SK-MEL-5 (cell line): ENCODE data around the gene CNTNAP4. TPM values are rescaled to one million over a fixed set of nuclear protein-coding genes. Genes with fewer than 3 reads are reported as not detected.

ENCODE experiments used
- DNase-seq: peaks from one replicate; pipeline ENCODE4 v3.0.0-alpha.2; 2016; ENCODE audit warnings: low read depth, low spot score
- in situ Hi-C: cut with HindIII; loops from 2 replicates; pipeline ENCODE4 v1.10.0; 2016; ENCODE audit warnings: low sequenced_read_pairs, high pct_unique_total_duplicates, low pct_unique_long_range_greater_than_20kb
- total RNA-seq: library from RNA; depleted of rRNA; stranded (reverse); fragments of >200 nt; shearing (Covaris generic); gene quantifications from 2 replicates; pipeline ENCODE4 v1.2.3, GENCODE V29; 2014

CNTNAP4 gene
- total RNA-seq, 1 experiment from 2014 or later, result 3.3 TPM

DNA sequence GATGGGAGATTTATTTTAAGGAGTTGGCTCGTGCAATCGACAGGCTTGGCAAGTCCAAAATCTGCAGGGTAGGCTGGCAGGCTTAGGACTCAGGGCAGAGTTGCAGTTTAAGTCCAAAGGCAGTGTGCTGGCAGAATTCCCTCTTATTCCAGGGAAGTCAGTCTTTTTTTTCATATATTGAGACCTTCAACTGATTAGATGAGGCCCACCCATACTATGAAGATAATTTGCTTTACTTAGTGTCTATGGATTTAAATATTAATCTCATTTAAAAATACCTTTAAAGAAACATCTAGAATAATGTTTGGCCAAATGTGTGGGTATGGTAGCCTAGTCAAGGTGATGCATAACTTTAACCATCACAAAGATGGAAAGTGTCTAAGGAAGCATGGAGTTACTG lies 99.8 kb downstream of the CNTNAP4 start:
- in situ Hi-C loops, result no loop called here
- DNase-seq, result no peak

DNA sequence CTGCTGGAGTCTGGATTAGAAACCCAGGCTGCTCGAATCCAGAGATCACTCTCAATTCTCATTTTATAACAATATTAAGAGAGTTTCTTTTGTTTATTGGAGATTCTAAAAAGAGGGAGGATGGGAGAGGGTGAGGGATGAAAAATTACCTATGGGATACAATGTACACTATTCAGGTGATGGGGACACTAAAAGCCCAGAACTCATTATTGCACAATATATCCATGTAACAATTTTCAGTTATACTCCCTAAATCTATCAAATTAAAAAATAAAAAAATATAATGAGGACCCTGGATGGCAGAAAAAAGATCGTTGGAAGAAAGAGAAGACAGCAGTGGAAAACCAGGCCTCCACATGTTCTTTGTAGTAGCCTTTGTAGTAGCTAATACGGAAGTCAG lies 100.8 kb downstream of the CNTNAP4 start:
- in situ Hi-C loops, result no loop called here

DNA sequence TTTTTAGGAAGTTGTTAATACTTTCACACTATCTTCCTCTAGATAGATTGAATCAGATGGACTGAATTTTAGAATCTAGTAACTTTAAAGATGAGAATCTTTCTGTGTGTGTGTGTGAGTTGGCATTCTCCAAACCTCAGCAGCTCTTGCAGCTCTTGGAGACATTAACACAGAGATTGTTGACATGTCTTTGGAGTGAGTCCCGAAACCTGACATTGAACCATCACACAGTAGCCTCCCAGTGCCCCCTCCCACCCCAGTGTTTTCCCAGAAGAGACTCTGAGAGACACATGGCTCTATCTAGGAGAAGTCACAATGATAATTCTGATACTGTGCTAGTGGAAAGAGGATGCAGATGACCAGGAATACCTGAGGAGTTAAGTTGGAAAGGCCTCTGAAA lies 103.9 kb downstream of the CNTNAP4 start:
- in situ Hi-C loops, result no loop called here
- DNase-seq, result no peak

More for the DNA sequence above, 100.8 kb downstream of the CNTNAP4 start:
- DNase-seq, result no peak

DNA sequence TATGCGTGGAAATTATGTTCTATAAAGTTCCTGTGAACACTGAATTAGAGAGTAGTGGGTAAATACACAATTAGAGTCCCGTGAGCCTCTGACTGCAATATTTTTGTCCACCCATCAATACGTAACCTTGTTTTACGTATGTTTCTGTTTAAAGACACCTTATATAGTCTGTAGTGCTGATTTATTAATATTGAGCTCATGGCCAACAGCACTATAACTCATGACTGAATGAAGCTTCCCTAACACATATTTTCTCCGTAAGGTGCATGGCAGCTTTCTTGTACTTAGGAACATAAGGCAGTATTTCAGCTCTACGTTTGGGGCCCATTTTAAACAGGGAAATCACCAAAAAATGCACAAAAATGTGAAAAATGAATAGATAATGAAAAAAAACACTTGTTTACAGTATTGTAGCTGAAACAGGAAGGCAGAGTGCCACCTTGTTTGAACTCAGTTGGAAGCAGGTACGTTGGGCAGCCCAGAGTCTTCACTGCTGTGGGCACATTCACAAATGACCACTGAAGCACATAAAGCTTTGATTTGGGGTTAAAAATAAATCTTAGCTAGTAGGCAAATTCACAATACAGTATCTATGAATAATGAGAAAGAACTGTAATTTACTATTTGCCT lies 108.5 kb downstream of the CNTNAP4 start:
- no peak for DNase-seq
- in situ Hi-C loops, result no loop called here

DNA sequence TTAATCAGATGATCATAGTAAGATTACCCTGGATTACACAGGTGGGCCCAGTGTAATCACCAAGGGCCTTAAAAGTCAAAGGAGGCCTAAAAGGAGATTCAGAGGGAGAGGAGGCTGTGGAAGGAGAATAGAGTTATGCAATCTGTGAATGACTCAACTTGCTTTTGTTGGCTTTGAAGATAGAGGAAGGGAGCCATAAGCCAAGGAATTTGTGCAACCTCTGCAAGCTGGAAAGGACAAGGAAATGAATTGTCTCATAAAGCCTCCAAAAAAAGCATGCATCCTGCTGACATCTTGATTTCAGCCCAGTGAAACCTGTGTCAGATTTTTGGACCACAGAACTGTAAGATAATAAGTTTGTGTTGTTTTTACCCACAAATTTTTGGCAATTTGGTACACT lies 109.6 kb downstream of the CNTNAP4 start:
- peak; percentile 32 for DNase-seq
- in situ Hi-C loops, result no loop called here

DNA sequence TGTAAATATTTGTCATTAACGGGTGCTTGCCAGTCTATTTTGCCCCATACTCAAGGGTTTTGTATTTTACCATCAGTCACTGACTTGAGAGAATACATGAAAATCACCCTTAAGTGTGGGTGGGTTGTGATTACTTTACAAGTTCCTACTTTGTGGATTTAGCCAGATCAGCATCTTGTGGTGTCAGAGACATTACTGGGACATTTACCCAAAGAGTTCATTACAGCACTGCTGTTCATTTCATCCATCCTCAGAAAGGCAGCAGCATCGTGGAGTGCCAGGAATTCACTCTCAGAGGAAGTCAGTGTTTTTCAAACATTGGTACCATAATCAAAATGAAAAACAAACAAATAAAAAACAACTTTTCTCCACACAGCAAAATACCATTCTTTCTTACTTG lies 110.8 kb downstream of the CNTNAP4 start:
- in situ Hi-C loops, result no loop called here
- DNase-seq, result no peak

DNA sequence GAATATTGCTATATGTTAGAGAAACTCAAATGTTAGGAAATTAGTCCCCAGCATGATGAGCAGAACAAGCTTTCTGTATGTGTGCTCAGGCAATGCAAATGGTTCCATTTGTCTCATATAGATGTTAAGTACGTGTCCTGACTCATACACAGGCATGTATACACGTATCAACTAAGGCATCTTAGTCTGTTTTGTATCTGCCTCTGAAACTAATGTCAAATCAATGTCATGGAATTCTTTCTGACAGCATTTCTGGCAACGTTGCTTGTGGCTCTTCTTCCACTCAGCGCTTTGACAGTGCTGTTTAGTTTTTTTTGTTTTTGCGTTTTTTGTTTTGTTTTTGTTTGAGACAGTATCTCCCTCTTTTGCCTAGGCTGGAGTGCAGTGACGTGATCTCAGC lies 111.9 kb downstream of the CNTNAP4 start:
- DNase-seq, result no peak
- in situ Hi-C loops, result no loop called here

DNA sequence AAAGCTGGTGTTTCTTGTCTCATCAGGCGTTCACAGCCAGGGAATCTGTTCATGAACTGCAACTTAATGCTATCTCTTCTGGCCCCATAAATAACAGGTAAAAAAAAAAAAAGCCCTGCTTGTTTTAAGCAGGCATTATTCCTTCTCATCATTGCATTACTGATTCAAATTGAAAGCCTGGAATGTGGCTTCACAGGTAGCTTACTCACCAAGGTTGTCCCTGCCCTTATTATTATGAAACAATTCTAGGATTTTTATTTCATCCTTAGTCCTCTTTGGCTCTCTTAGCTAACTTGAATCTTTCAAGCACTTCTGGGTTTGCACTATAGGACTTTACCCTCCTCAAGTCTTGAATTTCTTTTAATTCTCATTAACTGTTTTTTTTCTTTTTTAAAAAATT lies 113.3 kb downstream of the CNTNAP4 start:
- in situ Hi-C loops, result no loop called here

DNA sequence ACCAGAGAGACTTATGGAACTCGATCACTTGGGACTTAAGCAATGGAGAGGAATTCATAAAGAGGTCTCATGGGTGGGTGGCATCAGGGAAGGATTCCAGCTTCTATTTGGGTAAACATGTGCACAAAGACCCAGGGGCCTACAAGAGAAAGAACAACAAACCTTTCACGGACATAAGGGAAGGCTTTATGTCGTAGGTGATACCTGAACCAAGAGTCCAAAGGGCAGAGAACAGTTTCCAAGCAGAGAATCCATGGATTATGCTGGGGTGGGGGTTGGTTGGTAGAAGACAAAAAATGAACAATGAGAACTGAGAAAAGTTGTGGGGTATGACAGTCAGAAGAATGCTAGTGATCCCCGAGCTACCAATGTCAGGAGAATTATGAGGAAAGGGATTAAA lies 119.8 kb downstream of the CNTNAP4 start:
- in situ Hi-C loops, result no loop called here
- DNase-seq, result no peak

More for the DNA sequence above, 113.3 kb downstream of the CNTNAP4 start:
- no peak for DNase-seq

DNA sequence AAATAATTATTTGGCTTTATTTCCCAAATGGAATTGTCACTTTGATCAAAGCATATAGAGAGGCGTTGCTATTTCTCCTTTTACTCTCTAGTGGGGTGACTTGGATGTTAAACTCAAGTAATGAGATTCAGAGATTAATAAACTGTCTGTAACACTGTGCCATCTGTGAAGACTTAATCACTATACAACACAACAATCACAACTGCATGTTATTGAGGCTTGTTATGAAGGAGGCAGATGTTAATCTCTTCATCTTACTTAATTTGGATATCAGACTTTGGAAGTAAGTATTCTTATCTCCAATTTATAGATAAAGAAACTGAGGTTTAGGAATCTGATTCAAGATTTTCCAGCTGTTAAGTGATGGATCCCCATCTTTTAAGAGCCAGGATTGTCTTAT lies 132.5 kb downstream of the CNTNAP4 start:
- in situ Hi-C loops, result no loop called here

DNA sequence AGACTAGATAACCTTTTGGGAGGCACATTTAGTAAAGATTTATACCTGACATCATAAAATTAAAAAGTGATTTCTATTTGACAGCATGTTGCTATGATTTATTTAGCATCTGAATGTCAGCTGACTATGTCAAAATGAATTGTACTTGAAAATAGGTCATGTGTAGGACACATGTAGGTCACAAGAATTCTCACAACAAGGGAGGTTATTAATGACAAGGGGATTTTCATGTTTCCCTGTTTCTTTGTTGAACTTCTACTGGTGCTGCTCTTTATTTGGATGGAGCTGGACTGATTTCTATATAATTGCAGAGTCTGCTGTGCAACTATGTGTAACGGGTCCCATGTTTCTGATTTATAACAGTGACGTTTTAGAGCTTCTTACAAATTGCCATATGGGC lies 144.4 kb downstream of the CNTNAP4 start:
- in situ Hi-C loops, result no loop called here
- peak; percentile 52 for DNase-seq

More for the DNA sequence above, 132.5 kb downstream of the CNTNAP4 start:
- DNase-seq, result no peak

DNA sequence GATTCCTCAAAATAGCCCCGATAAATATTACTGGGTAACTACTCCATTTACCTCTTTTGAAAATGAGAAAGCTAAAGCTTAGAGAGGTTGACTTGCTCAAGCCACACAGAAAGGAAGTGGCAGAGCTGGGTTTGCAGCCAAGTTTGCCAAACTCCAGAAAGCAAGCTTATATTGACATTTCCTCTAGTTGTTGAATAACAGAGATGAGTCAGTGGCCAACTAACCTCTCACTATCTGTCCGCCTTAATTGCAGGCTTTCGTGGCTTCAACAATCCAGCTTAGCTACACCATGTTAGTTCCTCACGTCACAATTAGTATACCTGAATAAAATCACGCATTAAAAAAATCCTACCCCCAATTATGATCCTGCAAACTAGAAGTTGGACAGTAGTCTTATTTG lies 151.7 kb downstream of the CNTNAP4 start:
- DNase-seq, result no peak

DNA sequence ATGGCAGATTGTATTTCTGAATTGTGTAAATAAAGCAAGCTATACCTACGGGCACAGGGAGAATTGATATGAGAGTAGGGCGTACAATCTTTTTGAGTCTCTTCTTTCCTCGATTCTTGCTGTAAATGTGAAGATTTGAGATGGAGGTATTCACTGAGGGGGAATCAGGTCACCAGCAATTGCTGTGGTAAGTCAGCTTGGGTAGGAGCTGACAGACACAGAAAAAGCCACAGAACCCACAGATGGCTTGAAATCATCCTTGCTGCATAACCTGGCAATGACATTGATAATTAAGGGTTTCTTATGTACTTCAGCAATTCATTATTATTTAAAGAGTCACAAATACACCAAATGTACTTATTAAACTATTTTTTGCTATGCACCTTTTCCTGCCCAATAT lies 164.2 kb downstream of the CNTNAP4 start:
- in situ Hi-C loops, result no loop called here
- no peak for DNase-seq

More for the DNA sequence above, 151.7 kb downstream of the CNTNAP4 start:
- in situ Hi-C loops, result no loop called here

DNA sequence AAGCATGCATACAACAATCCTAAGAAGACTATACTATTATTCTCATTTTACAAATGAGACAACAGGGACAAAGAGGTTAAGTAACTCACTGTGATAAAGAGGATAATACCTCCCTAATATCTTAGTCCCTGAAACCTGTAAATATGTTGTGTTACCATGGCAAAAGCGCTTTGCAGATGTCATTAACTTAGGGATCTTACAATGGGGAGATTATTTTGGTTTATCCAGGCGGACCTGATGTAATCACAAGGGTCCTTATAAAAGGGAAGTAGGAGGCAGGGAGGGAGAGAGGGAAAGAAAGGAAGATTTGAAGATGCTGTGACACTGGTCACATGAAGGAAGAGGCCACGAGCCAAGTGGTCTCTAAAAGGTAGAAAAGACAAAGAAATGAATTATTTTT lies 164.7 kb downstream of the CNTNAP4 start:
- peak; percentile 73 for DNase-seq
- in situ Hi-C loops, result no loop called here

DNA sequence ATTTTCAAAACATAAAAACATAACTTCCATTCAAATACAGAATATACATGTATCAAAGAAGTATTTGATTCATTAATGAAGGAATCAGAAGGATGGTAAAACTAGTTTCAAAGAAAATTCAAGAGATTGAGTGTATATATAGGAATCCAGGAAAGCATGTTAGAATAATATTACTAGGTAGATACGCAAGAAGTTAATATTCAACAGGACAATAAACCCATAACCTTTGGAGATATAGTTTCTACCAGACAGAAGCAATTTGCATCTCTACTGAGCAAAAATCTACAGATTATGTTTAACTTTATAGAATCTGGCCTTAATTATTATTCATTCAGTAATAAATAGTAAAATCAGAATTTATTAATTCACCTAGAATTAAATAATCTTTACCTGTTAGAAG lies 166.8 kb downstream of the CNTNAP4 start:
- in situ Hi-C loops, result no loop called here
- DNase-seq, result no peak

DNA sequence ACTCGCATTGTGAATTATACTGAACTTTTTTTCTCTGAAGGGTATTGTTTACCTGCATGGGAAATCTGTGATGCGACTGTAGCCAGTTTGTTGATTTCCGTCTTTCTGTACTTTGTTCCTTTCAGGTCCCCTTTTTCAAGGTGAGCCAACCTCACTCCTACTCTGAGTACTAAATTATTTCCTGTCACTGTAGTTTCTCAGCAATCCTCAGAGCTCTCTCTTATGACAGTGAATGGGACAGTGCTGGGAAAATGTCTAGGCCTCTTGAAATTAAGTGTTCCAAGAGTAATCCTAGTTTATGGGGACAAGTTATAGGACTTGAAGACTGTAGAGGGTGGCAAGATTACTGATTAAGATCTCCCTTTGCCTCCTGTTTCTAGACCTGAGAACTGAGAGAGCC lies 167.6 kb downstream of the CNTNAP4 start:
- DNase-seq, result no peak
- in situ Hi-C loops, result no loop called here

DNA sequence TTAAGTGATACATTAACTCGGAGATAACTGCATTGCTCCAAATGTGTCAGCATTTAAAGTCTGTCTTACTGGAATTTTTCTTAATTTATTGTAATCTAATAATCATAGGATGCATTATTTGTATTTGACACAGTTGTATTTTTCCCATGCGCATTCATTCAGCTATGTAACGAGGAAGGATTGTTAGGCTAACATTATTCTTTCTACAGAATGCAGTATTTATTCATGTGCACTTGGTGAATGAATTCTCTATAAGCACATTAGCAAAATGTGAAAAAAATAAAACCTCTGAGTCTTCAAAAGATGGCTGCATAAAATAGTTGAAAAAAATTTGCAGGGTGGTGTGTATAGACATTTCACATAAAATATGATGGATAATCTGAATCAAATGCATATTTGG lies 168.6 kb downstream of the CNTNAP4 start:
- in situ Hi-C loops, result no loop called here
- DNase-seq, result no peak

DNA sequence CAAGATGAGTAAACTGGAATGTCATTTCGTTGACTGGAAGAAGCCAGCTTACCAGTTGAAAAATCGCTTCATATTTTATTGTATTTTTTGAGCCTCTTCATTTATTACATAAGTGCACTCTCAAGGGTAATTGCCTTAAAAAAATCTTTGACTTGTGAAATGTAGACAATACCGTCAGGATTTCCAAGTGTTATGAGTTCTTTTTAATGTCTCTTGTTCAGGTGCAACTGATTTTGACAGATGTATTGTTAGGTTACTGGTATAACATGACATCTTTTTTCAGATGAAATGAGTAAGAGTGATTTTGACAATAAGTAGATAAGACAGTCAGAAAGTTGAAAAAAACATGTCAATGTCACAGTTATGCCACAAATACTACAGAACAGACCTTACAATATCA lies 169.1 kb downstream of the CNTNAP4 start:
- DNase-seq, result no peak
- in situ Hi-C loops, result no loop called here

DNA sequence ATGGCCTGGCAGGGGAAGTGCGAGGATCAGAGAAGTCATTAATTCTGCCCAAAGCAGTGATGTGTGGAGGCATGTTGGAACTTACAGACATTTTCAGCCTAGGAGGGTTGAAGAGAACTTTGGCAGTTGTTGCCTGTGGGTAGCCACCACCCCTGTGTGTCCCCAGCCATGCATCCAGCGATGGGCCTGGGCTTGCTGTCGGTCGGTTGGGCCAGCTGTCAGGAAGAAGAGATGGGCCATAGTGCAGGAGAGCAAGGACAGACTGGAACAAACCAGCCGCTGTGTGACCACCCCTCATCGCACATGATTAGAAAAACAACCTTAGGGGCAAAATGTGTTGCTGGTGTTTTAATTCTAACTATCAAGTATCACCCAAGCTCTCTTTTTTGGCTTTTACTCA lies 173.7 kb downstream of the CNTNAP4 start:
- in situ Hi-C loops, result no loop called here
- DNase-seq, result no peak

DNA sequence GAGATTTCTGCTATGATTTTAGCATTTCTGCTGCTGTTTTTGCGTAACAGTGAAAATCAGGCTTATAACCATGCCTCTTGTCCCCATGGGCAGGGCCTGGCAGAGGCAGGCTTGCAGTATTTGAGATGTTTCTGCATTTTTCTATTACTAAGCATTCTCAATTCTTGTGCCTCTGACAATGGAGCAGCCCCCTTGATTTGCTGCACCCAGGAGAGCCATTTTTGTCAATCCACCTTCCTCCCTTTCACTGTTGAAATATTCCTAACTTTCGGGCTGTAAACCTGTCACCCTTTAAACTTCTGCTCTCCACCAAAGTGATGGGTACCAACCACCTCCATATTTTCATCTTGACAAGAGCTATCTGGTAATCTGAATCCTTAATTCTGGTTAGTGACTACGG lies 178.1 kb downstream of the CNTNAP4 start:
- in situ Hi-C loops, result no loop called here
- no peak for DNase-seq
